HEK293 (cell line): ENCODE measurements around the gene NRG2.

ENCODE experiments used
- CTCF ChIA-PET: fragments of 350-600 bp; formaldehyde crosslinking; extraction: SDS; loops from one replicate; lab custom pipeline; 2021; ENCODE audit warnings: antibody characterized with exemption; lab: Yijun Ruan, JAX
- POLR2A ChIA-PET: fragments of 300-600 bp; formaldehyde crosslinking; extraction: SDS; loops from one replicate; lab custom pipeline; 2020; ENCODE audit warnings: antibody characterized with exemption, inconsistent platforms; lab: Yijun Ruan, JAX
- H3K27ac ChIP-seq: fragments of 200-500 bp; sonication (Bioruptor generic); 2 replicates; pipeline ENCODE4 v1.5.1; 2014; ENCODE audit warnings: low read depth, low read length, control low read depth, inconsistent platforms; ENCODE audit errors: extremely low read depth
- H3K36me3 ChIP-seq, 2 experiments: fragments of 200-500 bp in 1 of 2; sonication (Bioruptor generic) in 1 of 2; 1 replicate in 1 of 2; 2 replicates in 1 of 2; pipeline ENCODE4 v1.5.1; 2014 to 2017; ENCODE audit warnings: inconsistent platforms in 2 of 2, low read length in 2 of 2; ENCODE audit not compliant: control insufficient read depth in 2 of 2, insufficient read depth in 1 of 2
- H3K4me1 ChIP-seq: fragments of 200-500 bp; sonication (Bioruptor generic); 2 replicates; pipeline ENCODE4 v1.5.1; 2014; ENCODE audit warnings: mild to moderate bottlenecking, low read length, inconsistent platforms; ENCODE audit not compliant: control insufficient read depth, insufficient read depth
- H3K4me3 ChIP-seq: 2 replicates; pipeline ENCODE4 v1.5.1; 2011; ENCODE audit warnings: low read depth, mild to moderate bottlenecking, control low read depth, low read length, moderate library complexity
- H3K9me3 ChIP-seq: fragments of 200-500 bp; sonication (Bioruptor generic); 2 replicates; pipeline ENCODE4 v1.5.1; 2014; ENCODE audit warnings: low read depth, low read length, inconsistent platforms; ENCODE audit not compliant: control insufficient read depth, insufficient read depth
- BCL11A ChIP-seq: fragments of 450-650 bp; formaldehyde crosslinking; IDR thresholded peaks from 2 replicates; pipeline ENCODE4 v1.5.1; 2016; ENCODE audit warnings: low read depth, missing biosample characterization, missing genetic modification characterization
- EGR2 ChIP-seq: fragments of 450-650 bp; formaldehyde crosslinking; IDR thresholded peaks from 2 replicates; pipeline ENCODE4 v1.5.1; 2016; ENCODE audit warnings: low read depth, missing biosample characterization, missing genetic modification characterization
- GLI2 ChIP-seq: fragments of 450-650 bp; formaldehyde crosslinking; IDR thresholded peaks from 2 replicates; pipeline ENCODE4; 2017; ENCODE audit warnings: missing biosample characterization, missing genetic modification characterization, low read depth, borderline replicate concordance
- PRDM1 ChIP-seq: fragments of 450-650 bp; formaldehyde crosslinking; IDR thresholded peaks from 2 replicates; pipeline ENCODE4; 2016; ENCODE audit warnings: missing biosample characterization, missing genetic modification characterization
- SP7 ChIP-seq: fragments of 450-650 bp; formaldehyde crosslinking; IDR thresholded peaks from 2 replicates; pipeline ENCODE4 v1.5.1; 2016; ENCODE audit warnings: missing biosample characterization, missing genetic modification characterization
- YY1 ChIP-seq: fragments of 450-650 bp; formaldehyde crosslinking; IDR thresholded peaks from 2 replicates; pipeline ENCODE4 v1.5.1; 2018; ENCODE audit warnings: missing biosample characterization, missing genetic modification characterization
- ZBTB8A ChIP-seq: fragments of 450-650 bp; formaldehyde crosslinking; IDR thresholded peaks from 2 replicates; pipeline ENCODE4 v1.5.1; 2016; ENCODE audit warnings: missing biosample characterization, missing genetic modification characterization
- ZNF121 ChIP-seq: fragments of 450-650 bp; formaldehyde crosslinking; IDR thresholded peaks from 2 replicates; pipeline ENCODE4 v1.5.1; 2016; ENCODE audit warnings: missing biosample characterization, missing genetic modification characterization
- ZNF146 ChIP-seq: fragments of 450-650 bp; formaldehyde crosslinking; IDR thresholded peaks from 2 replicates; pipeline ENCODE4 v1.5.1; 2016; ENCODE audit warnings: missing biosample characterization, missing genetic modification characterization
- ZNF2 ChIP-seq: fragments of 450-650 bp; formaldehyde crosslinking; IDR thresholded peaks from 2 replicates; pipeline ENCODE4 v1.5.1; 2016; ENCODE audit warnings: missing biosample characterization, missing genetic modification characterization
- ZNF211 ChIP-seq: fragments of 450-650 bp; formaldehyde crosslinking; IDR thresholded peaks from 2 replicates; pipeline ENCODE4 v1.5.1; 2016; ENCODE audit warnings: low read depth, missing biosample characterization, missing genetic modification characterization
- ZNF221 ChIP-seq: fragments of 450-650 bp; formaldehyde crosslinking; IDR thresholded peaks from 2 replicates; pipeline ENCODE4 v1.5.1; 2017; ENCODE audit warnings: missing biosample characterization, missing genetic modification characterization, borderline replicate concordance
- ZNF239 ChIP-seq: fragments of 450-650 bp; formaldehyde crosslinking; IDR thresholded peaks from 2 replicates; pipeline ENCODE4 v1.5.1; 2016; ENCODE audit warnings: missing biosample characterization, missing genetic modification characterization
- ZNF311 ChIP-seq: fragments of 450-650 bp; formaldehyde crosslinking; IDR thresholded peaks from 2 replicates; pipeline ENCODE4 v1.5.1; 2017; ENCODE audit warnings: missing biosample characterization, missing genetic modification characterization, borderline replicate concordance
- ZNF341 ChIP-seq: fragments of 450-650 bp; formaldehyde crosslinking; IDR thresholded peaks from 2 replicates; pipeline ENCODE4; 2016; ENCODE audit warnings: low read depth, missing biosample characterization, missing genetic modification characterization
- ZNF354C ChIP-seq: fragments of 450-650 bp; formaldehyde crosslinking; IDR thresholded peaks from 2 replicates; pipeline ENCODE4 v1.5.1; 2016; ENCODE audit warnings: missing biosample characterization, missing genetic modification characterization, low read depth, borderline replicate concordance
- ZNF37A ChIP-seq: fragments of 450-650 bp; IDR thresholded peaks from 2 replicates; pipeline ENCODE4 v1.5.1; 2018; ENCODE audit warnings: missing biosample characterization, missing genetic modification characterization
- ZNF433 ChIP-seq: fragments of 450-650 bp; formaldehyde crosslinking; IDR thresholded peaks from 2 replicates; pipeline ENCODE4 v1.5.1; 2016; ENCODE audit warnings: missing biosample characterization, missing genetic modification characterization, low read depth
- ZNF529 ChIP-seq: fragments of 450-650 bp; formaldehyde crosslinking; IDR thresholded peaks from 2 replicates; pipeline ENCODE4 v1.5.1; 2017; ENCODE audit warnings: missing genetic modification characterization, missing biosample characterization; ENCODE audit not compliant: insufficient replicate concordance
- ZNF544 ChIP-seq: fragments of 450-650 bp; formaldehyde crosslinking; IDR thresholded peaks from 2 replicates; pipeline ENCODE4 v1.5.0; 2017; ENCODE audit warnings: missing biosample characterization, missing genetic modification characterization
- ZNF561 ChIP-seq: fragments of 450-650 bp; IDR thresholded peaks from 2 replicates; pipeline ENCODE4 v1.5.1; 2018; ENCODE audit warnings: missing biosample characterization, missing genetic modification characterization, borderline replicate concordance
- ZNF623 ChIP-seq: fragments of 450-650 bp; formaldehyde crosslinking; IDR thresholded peaks from 2 replicates; pipeline ENCODE4 v1.5.1; 2016; ENCODE audit warnings: missing biosample characterization, missing genetic modification characterization
- ZNF626 ChIP-seq: fragments of 450-650 bp; sonication (Bioruptor Pico); formaldehyde crosslinking; IDR thresholded peaks from 2 replicates; pipeline ENCODE4 v1.5.1; 2018; ENCODE audit warnings: missing biosample characterization, missing genetic modification characterization, inconsistent platforms
- ZNF792 ChIP-seq: fragments of 450-650 bp; formaldehyde crosslinking; IDR thresholded peaks from 2 replicates; pipeline ENCODE4 v1.5.1; 2016; ENCODE audit warnings: missing biosample characterization, missing genetic modification characterization
- ZSCAN30 ChIP-seq: fragments of 450-650 bp; IDR thresholded peaks from 2 replicates; pipeline ENCODE4 v1.5.1; 2018; ENCODE audit warnings: missing biosample characterization, mild to moderate bottlenecking, missing genetic modification characterization, moderate library complexity
- TF ChIP-seq, protein P1 (sequence below): fragments of 450-650 bp; formaldehyde crosslinking; IDR thresholded peaks from 2 replicates; pipeline ENCODE4 v1.5.1; 2016; ENCODE audit warnings: missing biosample characterization, missing genetic modification characterization
- TF ChIP-seq, protein P2 (sequence below): fragments of 450-650 bp; formaldehyde crosslinking; IDR thresholded peaks from 2 replicates; pipeline ENCODE4 v1.5.1; 2016; ENCODE audit warnings: missing biosample characterization, missing genetic modification characterization, low read depth
- TF ChIP-seq, protein P3 (sequence below): fragments of 450-650 bp; formaldehyde crosslinking; IDR thresholded peaks from 2 replicates; pipeline ENCODE4 v1.5.1; 2016; ENCODE audit warnings: missing biosample characterization, missing genetic modification characterization

Gene NRG2

DNA sequence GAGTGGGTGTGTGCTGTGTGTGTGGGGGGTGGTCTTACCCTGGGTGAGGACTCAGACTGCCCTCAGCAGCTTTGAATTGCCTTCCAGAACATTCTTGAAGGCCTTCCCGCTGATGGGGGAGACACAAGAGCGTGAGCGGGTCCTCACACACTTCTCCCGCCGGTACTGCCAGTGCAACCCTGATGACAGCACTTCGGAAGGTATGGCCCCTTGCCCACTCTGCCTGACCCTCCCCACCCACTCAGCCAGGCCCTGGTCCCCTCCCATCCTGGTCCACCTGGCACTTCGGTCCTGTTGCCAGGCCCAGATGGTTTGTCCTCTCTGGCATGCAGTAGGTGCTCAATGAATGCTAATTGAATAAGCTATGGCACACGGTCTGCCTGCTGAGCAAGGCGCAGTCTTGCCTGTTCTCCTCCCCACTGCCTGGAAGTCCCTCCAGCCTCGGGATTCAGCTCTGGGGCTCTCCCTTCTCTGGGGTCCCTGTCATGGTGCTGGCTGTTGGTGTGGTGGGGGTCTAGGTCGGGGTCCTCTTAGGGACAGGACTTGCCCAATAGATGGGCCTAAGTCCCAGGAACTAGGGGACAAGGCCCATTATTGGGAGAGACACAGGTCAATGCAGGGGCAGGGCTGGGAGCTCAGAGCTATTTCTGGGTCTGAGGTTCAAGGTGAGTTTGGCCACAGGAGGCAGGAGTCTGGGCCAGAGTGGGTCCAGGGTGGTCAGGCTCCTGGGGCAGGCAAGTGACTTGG lies 221.1 kb downstream of the NRG2 start:
- CTCF ChIA-PET, result interaction anchor here (0.5 to 0.6 kb wide), 2 partner anchors 10 to 170 kb away, joined by 3 to 4 read pairs; no protein-coding TSS in a partner anchor
- TF ChIP-seq, protein P1, sequence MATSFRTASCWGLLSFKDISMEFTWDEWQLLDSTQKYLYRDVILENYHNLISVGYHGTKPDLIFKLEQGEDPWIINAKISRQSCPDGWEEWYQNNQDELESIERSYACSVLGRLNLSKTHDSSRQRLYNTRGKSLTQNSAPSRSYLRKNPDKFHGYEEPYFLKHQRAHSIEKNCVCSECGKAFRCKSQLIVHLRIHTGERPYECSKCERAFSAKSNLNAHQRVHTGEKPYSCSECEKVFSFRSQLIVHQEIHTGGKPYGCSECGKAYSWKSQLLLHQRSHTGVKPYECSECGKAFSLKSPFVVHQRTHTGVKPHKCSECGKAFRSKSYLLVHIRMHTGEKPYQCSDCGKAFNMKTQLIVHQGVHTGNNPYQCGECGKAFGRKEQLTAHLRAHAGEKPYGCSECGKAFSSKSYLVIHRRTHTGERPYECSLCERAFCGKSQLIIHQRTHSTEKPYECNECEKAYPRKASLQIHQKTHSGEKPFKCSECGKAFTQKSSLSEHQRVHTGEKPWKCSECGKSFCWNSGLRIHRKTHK, result no peak
- no peak for TF ChIP-seq ZNF792 (tag by site-specific recombination)
- no peak for TF ChIP-seq EGR2 (tag by site-specific recombination)
- TF ChIP-seq ZNF146 (tag by site-specific recombination), result no peak
- no peak for TF ChIP-seq ZNF354C (tag by site-specific recombination)
- TF ChIP-seq ZNF433, result no peak
- TF ChIP-seq YY1, result no peak
- TF ChIP-seq ZNF2 (tag by site-specific recombination), result no peak
- no peak for TF ChIP-seq PRDM1 (tag by site-specific recombination)
- no peak for TF ChIP-seq GLI2 (tag by site-specific recombination)
- POLR2A ChIA-PET, result no interaction called here
- no peak overlapping the region for H3K27ac ChIP-seq
- no peaks in the 10 kb centered on the region; the same call in 1 of the 2 replicates for H3K9me3 ChIP-seq
- H3K36me3 ChIP-seq, result no peaks in the 10 kb centered on the region
- H3K4me1 ChIP-seq, result no peaks in the 10 kb centered on the region
- no peak overlapping the region for H3K4me3 ChIP-seq

DNA sequence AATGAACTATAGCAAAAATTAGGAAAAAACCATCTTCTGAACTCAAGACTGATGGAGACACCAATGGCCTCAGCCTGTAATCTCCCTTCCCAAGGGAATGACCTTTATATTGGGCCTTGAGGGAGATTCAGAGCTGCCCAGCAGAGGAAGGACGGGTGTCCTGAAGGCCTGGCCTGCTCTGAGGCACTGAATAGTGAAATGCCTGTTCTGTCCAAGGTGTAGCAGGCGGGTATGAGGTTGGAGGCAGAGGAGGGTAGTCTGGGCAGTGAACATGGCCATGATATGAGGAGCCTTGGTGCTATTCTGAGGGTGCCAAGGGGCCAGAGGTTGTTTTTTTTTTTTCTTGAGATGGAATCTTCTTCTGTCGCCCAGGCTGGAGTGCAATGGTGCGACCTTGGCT lies 222.5 kb downstream of the NRG2 start:
- H3K27ac ChIP-seq, result no peak overlapping the region
- H3K36me3 ChIP-seq, result no peaks in the 10 kb centered on the region
- ChIA-PET POLR2A (no interaction called here), CTCF (no interaction called here)
- no peaks in the 10 kb centered on the region for H3K4me1 ChIP-seq
- no peaks in the 10 kb centered on the region; the same call in 1 of the 2 replicates for H3K9me3 ChIP-seq
- no peak for TF ChIP-seq SP7 (tag by site-specific recombination)
- TF ChIP-seq ZNF37A (tag by site-specific recombination), result no peak
- TF ChIP-seq, protein P2, sequence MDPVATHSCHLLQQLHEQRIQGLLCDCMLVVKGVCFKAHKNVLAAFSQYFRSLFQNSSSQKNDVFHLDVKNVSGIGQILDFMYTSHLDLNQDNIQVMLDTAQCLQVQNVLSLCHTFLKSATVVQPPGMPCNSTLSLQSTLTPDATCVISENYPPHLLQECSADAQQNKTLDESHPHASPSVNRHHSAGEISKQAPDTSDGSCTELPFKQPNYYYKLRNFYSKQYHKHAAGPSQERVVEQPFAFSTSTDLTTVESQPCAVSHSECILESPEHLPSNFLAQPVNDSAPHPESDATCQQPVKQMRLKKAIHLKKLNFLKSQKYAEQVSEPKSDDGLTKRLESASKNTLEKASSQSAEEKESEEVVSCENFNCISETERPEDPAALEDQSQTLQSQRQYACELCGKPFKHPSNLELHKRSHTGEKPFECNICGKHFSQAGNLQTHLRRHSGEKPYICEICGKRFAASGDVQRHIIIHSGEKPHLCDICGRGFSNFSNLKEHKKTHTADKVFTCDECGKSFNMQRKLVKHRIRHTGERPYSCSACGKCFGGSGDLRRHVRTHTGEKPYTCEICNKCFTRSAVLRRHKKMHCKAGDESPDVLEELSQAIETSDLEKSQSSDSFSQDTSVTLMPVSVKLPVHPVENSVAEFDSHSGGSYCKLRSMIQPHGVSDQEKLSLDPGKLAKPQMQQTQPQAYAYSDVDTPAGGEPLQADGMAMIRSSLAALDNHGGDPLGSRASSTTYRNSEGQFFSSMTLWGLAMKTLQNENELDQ (tag by site-specific recombination), result no peak
- no peak for TF ChIP-seq ZNF341
- no peak for TF ChIP-seq ZNF529 (tag by site-specific recombination)
- TF ChIP-seq ZNF211 (tag by site-specific recombination), result no peak
- no peak for TF ChIP-seq ZBTB8A
- TF ChIP-seq ZNF311 (tag by site-specific recombination), result no peak
- TF ChIP-seq ZNF121 (tag by site-specific recombination), result no peak
- TF ChIP-seq BCL11A, result no peak
- no peak for TF ChIP-seq ZNF561 (tag by site-specific recombination)
- TF ChIP-seq ZNF623 (tag by site-specific recombination), result no peak
- no peak for TF ChIP-seq ZNF221 (tag by site-specific recombination)
- TF ChIP-seq ZNF544 (tag by site-specific recombination), result no peak
- no peak for TF ChIP-seq ZNF626 (tag by site-specific recombination)
- TF ChIP-seq ZSCAN30 (tag by site-specific recombination), result no peak
- TF ChIP-seq, protein P3, sequence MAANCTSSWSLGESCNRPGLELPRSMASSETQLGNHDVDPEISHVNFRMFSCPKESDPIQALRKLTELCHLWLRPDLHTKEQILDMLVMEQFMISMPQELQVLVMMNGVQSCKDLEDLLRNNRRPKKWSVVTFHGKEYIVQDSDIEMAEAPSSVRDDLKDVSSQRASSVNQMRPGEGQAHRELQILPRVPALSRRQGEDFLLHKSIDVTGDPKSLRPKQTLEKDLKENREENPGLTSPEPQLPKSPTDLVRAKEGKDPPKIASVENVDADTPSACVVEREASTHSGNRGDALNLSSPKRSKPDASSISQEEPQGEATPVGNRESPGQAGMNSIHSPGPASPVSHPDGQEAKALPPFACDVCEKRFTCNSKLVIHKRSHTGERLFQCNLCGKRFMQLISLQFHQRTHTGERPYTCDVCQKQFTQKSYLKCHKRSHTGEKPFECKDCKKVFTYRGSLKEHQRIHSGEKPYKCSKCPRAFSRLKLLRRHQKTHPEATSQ (tag by site-specific recombination), result no peak
- TF ChIP-seq ZNF239 (tag by site-specific recombination), result no peak
- H3K4me3 ChIP-seq, result no peak overlapping the region
